Measurements from ENCODE around the gene DNAJC22.
A peak's percentile ranks its signal among the peaks of the same experiment; 100 is the strongest.

Gene DNAJC22

DNA sequence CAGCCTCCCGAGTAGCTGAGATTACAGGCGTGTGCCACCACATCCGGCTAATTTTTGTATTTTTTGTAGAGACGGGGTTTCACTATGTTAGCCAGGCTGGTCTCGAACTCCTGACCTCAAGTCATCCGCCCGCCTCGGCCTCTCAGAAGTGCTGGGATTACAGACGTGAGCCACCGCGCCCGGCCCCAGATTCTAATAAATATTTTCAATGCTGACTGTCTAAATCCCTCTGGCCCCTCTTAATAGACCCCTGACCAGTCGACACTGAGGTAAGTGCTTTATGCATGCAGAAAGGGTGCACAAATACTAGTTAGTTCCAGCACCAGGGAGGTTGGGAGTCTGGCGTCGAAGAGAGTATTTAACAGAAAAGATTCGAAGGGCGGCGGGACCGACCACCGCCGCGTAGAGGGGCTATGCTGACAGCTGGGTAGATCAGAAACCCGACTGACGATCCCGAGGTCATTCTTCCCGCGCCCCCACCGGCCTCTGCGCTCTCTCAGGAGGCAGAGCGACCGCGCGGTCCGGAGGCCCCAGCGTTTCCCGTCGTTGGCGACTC lies 19.5 kb downstream of the DNAJC22 start:
- no peak for DNase-seq (ENCODE audit: low read depth)
- TF ChIP-seq CTCF (IDR thresholded peaks at IDR 0.05; ENCODE audit: insufficient read depth, low read depth, low read length, missing control alignments) = no peak
- H3K4me3 ChIP-seq (ENCODE audit: low read length) = peak overlapping the region; percentile 81

GRCh38 chr12:49366652-49367380 lies 20.1 kb downstream of the DNAJC22 start:
- peak overlapping the region; percentile 81 for H3K4me3 ChIP-seq (ENCODE audit: low read length)
- peak; percentile 20 for TF ChIP-seq CTCF (IDR thresholded peaks at IDR 0.05; ENCODE audit: insufficient read depth, low read depth, low read length, missing control alignments)
- DNase-seq (ENCODE audit: low read depth) = peak; percentile 92

- no peak for DNase-seq (ENCODE audit: low read depth)
- no peak for TF ChIP-seq CTCF (IDR thresholded peaks at IDR 0.05; ENCODE audit: insufficient read depth, low read depth, low read length, missing control alignments)
- H3K4me3 ChIP-seq (ENCODE audit: low read length) = peak within 1 kb of the TSS; percentile 81
These were observed 20.9 kb downstream of the DNAJC22 start, which contains the start of gene SPATS2 for GRCh38 chr12:49367381-49368239. Gene SPATS2, plus strand, starts transcription at chr12:49367462. Its CDS starts 93,551 bp downstream, at chr12:49461013.

DNA sequence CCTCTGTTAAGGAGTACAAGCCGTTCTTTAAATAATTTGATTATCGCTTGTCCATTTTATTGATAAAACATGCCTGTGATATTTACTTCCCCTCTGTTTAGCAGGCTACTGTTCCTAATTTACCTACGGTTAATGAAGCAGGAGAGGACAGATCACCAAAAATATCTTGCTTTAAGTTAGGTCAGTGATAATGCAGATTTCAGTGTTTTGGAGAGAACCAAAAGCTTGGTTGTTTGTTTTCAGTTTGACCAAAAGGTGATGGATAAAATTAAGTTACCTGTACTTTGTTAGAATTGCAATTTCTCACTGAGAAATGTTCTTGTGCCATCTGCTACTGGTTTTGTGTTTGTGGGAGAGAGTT lies 21.5 kb downstream of the DNAJC22 start:
- TF ChIP-seq CTCF (IDR thresholded peaks at IDR 0.05; ENCODE audit: insufficient read depth, low read depth, low read length, missing control alignments) = no peak
- peak overlapping the region; percentile 81 for H3K4me3 ChIP-seq (ENCODE audit: low read length)
- no peak for DNase-seq (ENCODE audit: low read depth)

DNA sequence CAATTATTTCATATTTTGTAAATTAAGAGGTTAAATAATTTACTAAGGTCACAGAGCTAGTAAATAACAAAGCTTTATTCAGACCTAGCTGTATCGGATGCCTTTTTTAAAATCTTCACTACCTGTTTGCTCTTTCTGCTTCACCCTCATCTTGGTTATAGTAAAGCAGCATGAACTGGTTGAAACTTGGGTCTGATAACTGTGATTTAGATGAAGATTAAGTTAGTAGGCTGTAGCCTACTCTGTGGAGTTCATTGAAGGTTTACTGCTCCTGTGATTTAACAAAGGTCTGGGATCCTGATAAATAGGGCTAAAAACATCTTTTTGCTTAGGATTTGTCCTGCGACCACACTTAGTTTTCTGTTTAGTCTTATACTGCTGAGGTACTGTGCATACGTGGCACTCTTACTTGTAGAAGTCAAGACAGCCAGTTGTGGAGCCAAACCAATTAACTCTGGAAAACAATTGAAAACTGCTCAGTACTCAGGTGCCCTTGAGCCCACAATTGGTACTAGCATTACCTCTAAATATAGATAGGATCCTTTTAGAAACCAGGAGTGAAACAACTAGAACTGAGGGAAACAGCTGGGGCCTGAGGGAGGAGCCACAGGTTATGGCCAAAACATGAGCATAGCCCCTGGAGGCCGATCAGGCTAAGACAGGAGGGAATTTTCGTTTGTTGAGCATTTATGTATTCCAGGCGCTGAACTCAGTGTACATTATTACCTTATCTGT lies 22.9 kb downstream of the DNAJC22 start:
- no peak overlapping the region for H3K4me3 ChIP-seq (ENCODE audit: low read length)
- DNase-seq (ENCODE audit: low read depth) = peak; percentile 52
- peak; percentile 50 for TF ChIP-seq CTCF (IDR thresholded peaks at IDR 0.05; ENCODE audit: insufficient read depth, low read depth, low read length, missing control alignments)

DNA sequence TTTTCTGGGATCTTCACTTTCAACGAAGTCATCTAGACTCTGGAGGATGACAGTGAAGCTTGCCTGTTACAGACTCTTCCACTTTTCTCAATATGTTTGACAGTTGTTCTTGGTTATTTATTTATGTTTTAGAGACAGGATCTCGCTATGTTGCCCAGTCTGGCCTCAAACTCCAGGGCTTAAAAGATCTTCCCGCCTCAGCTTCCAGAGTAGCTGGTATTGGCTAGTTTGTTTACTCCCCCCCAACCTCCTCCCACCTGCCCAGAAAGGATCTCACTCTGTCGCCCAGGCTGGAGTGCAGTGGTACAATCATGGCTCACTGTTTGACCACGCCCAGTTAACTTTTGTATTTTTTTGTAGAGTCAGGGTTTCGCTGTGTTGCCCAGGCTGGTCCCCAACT lies 23.9 kb downstream of the DNAJC22 start:
- DNase-seq (ENCODE audit: low read depth) = no peak
- no peak for TF ChIP-seq CTCF (IDR thresholded peaks at IDR 0.05; ENCODE audit: insufficient read depth, low read depth, low read length, missing control alignments)

More for the DNA sequence above, 23.9 kb downstream of the DNAJC22 start:
- no peak overlapping the region for H3K4me3 ChIP-seq (ENCODE audit: low read length)
